GM23248 (cell line): Measurements from ENCODE around the gene NF1.
"Not testable (repeated sequence)": the region's sequence is repeated elsewhere in the genome, so short reads cannot be mapped to it uniquely, and the experiment has no call there.

Experiments used
- EZH2 ChIP-seq: fragments of 200-600 bp; sonication (generic); IDR thresholded peaks from 2 replicates; pipeline ENCODE4 v1.6.1; 2018; ENCODE audit warnings: antibody characterized with exemption, mild to moderate bottlenecking; ENCODE audit not compliant: insufficient read depth, poor library complexity, severe bottlenecking
- EZH2phosphoT487 ChIP-seq: fragments of 200-600 bp; sonication (generic); IDR thresholded peaks from 2 replicates; pipeline ENCODE4 v1.6.1; 2018; ENCODE audit warnings: antibody characterized with exemption, moderate library complexity, mild to moderate bottlenecking, low read depth; ENCODE audit not compliant: insufficient read depth

- not testable (repeated sequence) for TF ChIP-seq EZH2, EZH2phosphoT487
Observed at GRCh38 chr17:31046856-31047425, 47.8 kb upstream of the NF1 start.
